ENCODE data around the gene TMEM234. TPM values are rescaled to one million over a fixed set of nuclear protein-coding genes. Genes with fewer than 3 reads are reported as not detected.
A peak's percentile ranks its signal among the peaks of the same experiment; 100 is the strongest.

TMEM234 gene
- total and polyA plus RNA-seq, 2 of the 13 experiments (the other 11 are each of a cell fraction or from before 2014, with no cell fraction given), result 6.1 to 9.0 TPM

GRCh38 chr1:32221980-32222755, at the start of gene TMEM234, which contains the start of gene EIF3I (continued):
- no peak for TF ChIP-seq REST (IDR thresholded peaks at IDR 0.05; ENCODE audit: borderline replicate concordance in 1 of 2, low read depth in 1 of 2, low read length in 2 of 2)
- peak; percentile 75; the same call in 1 of the 2 replicates for TF ChIP-seq KDM5B (CRISPR knock-in tag; IDR thresholded peaks at IDR 0.05; ENCODE audit: borderline replicate concordance)
- no peak for TF ChIP-seq ZNF44 (CRISPR knock-in tag; IDR thresholded peaks at IDR 0.05)
- no peak for TF ChIP-seq ZNF557 (CRISPR knock-in tag; IDR thresholded peaks at IDR 0.05)
- no peak for TF ChIP-seq EHMT2 (IDR thresholded peaks at IDR 0.05; ENCODE audit: borderline replicate concordance, low read depth, low read length)
- no peak; the same call in 1 of the 2 replicates for TF ChIP-seq ZNF124 (CRISPR knock-in tag; IDR thresholded peaks at IDR 0.05)
- TF ChIP-seq STAG1 (CRISPR knock-in tag; IDR thresholded peaks at IDR 0.05), result no peak
- TF ChIP-seq PPARG (CRISPR knock-in tag; conservative IDR thresholded peaks at IDR 0.05), result no peak
- no peak for TF ChIP-seq AKAP8 (CRISPR knock-in tag; IDR thresholded peaks at IDR 0.05)
- TF ChIP-seq SSRP1 (CRISPR knock-in tag; IDR thresholded peaks at IDR 0.05), result no peak
- TF ChIP-seq ZNF577 (CRISPR knock-in tag; IDR thresholded peaks at IDR 0.05; ENCODE audit: borderline replicate concordance, low read depth), result no peak
- no peak for TF ChIP-seq SRSF9 (IDR thresholded peaks at IDR 0.05; ENCODE audit: borderline replicate concordance, insufficient read depth, low read depth, low read length, poor library complexity, severe bottlenecking)
- no peak for TF ChIP-seq CCDC6 (CRISPR knock-in tag; IDR thresholded peaks at IDR 0.05)
- no peak for TF ChIP-seq TERF1 (CRISPR knock-in tag; IDR thresholded peaks at IDR 0.05)
- TF ChIP-seq SKIL (CRISPR knock-in tag; IDR thresholded peaks at IDR 0.05; ENCODE audit: borderline replicate concordance), result no peak
- TF ChIP-seq ZNF660 (CRISPR knock-in tag; IDR thresholded peaks at IDR 0.05; ENCODE audit: borderline replicate concordance, low read depth), result no peak
- 0 out of 2 replicates have a peak, but pooled peaks have one; percentile 58 for TF ChIP-seq ZNF776 (CRISPR knock-in tag; IDR thresholded peaks at IDR 0.05)
- TF ChIP-seq ZFP1 (CRISPR knock-in tag; IDR thresholded peaks at IDR 0.05), result no peak
- TF ChIP-seq ZNF235 (CRISPR knock-in tag; IDR thresholded peaks at IDR 0.05; ENCODE audit: borderline replicate concordance), result no peak
- no peak for TF ChIP-seq NFE2L1 (CRISPR knock-in tag; IDR thresholded peaks at IDR 0.05; ENCODE audit: borderline replicate concordance)
- no peak for TF ChIP-seq NCOA1 (CRISPR knock-in tag; IDR thresholded peaks at IDR 0.05)
